SK-N-SH (cell line): ENCODE data around the gene CNTNAP5. TPM values are rescaled to one million over a fixed set of nuclear protein-coding genes. Genes with fewer than 3 reads are reported as not detected.

Experiments
- CTCF ChIA-PET: fragments of 300-600, 350-600 bp; formaldehyde crosslinking; extraction: SDS; loops from one replicate; lab custom pipeline; 2021; lab: Yijun Ruan, JAX
- POLR2A ChIA-PET: fragments of 350-600 bp; sonication (Branson Sonifier 250); formaldehyde crosslinking; extraction: SDS; loops from one replicate; lab custom pipeline; 2020; ENCODE audit warnings: antibody characterized with exemption, inconsistent platforms; lab: Yijun Ruan, JAX
- DNase-seq: peaks from one replicate; pipeline ENCODE4 v3.0.0; 2012
- H2AFZ ChIP-seq: fragments of 200-600 bp; sonication (generic); 2 replicates; pipeline ENCODE4 v1.8.1; 2016; ENCODE audit warnings: antibody characterized with exemption, mild to moderate bottlenecking, low read depth
- H3F3A ChIP-seq: fragments of 200-600 bp; sonication (generic); replicated peaks from 2 replicates; pipeline ENCODE3; 2016; ENCODE audit warnings: antibody characterized with exemption, mild to moderate bottlenecking; ENCODE audit not compliant: insufficient read depth
- H3K27ac ChIP-seq, 2 experiments: fragments of 200-500 bp in 1 of 2; fragments of 200-600 bp in 1 of 2; sonication (Bioruptor generic) in 1 of 2; sonication (generic), shearing (Covaris generic) in 1 of 2; 2 replicates each; pipeline versions ENCODE4 v1.5.1 to v1.6.1; 2014 to 2016; ENCODE audit warnings: low read depth in 2 of 2, inconsistent platforms in 1 of 2, low read length in 1 of 2, mild to moderate bottlenecking in 1 of 2, mixed read lengths in 1 of 2
- H3K27me3 ChIP-seq: fragments of 200-600 bp; sonication (generic), shearing (Covaris generic); 2 replicates; pipeline ENCODE4 v1.6.1; 2016; ENCODE audit warnings: mixed run types; ENCODE audit not compliant: insufficient read depth
- H3K36me3 ChIP-seq, 2 experiments: fragments of 200-500 bp in 1 of 2; fragments of 200-600 bp in 1 of 2; sonication (Bioruptor generic) in 1 of 2; sonication (generic) in 1 of 2; replicated peaks in 1 of 2; 2 replicates each; pipeline versions ENCODE3 to v1.5.1; 2014 to 2016; ENCODE audit warnings: low read length in 1 of 2, mild to moderate bottlenecking in 1 of 2; ENCODE audit not compliant: insufficient read depth in 2 of 2, control insufficient read depth in 1 of 2
- H3K4me1 ChIP-seq, 2 experiments: fragments of 200-500 bp in 1 of 2; fragments of 200-600 bp in 1 of 2; sonication (Bioruptor generic) in 1 of 2; sonication (generic), shearing (Covaris generic) in 1 of 2; 2 replicates each; pipeline versions ENCODE4 v1.5.1 to v1.6.1; 2014 to 2016; ENCODE audit warnings: low read depth in 1 of 2, low read length in 1 of 2, mixed run types in 1 of 2; ENCODE audit not compliant: insufficient read depth in 2 of 2, control insufficient read depth in 1 of 2
- H3K4me2 ChIP-seq: fragments of 200-600 bp; sonication (generic), shearing (Covaris generic); 2 replicates; pipeline ENCODE4 v1.6.1; 2017; ENCODE audit warnings: mixed run types
- H3K4me3 ChIP-seq, 2 experiments: fragments of 200-500 bp in 1 of 2; fragments of 200-600 bp in 1 of 2; sonication (Bioruptor generic) in 1 of 2; sonication (generic), shearing (Covaris generic) in 1 of 2; 2 replicates each; pipeline versions ENCODE4 v1.5.1 to v1.8.1; 2014 to 2016; ENCODE audit warnings: low read depth in 2 of 2, inconsistent platforms in 1 of 2, low read length in 1 of 2, mild to moderate bottlenecking in 1 of 2, mixed read lengths in 1 of 2, moderate library complexity in 1 of 2
- H3K79me2 ChIP-seq: fragments of 200-600 bp; sonication (generic); 2 replicates; pipeline ENCODE4 v1.8.1; 2017; ENCODE audit warnings: mild to moderate bottlenecking; ENCODE audit not compliant: insufficient read depth
- H3K9ac ChIP-seq: fragments of 200-600 bp; sonication (generic); 2 replicates; pipeline ENCODE4 v1.6.1; 2017; ENCODE audit warnings: mixed run types
- H3K9me2 ChIP-seq: fragments of 200-600 bp; sonication (generic); 2 replicates; pipeline ENCODE4 v1.6.1; 2017; ENCODE audit warnings: mixed run types
- H3K9me3 ChIP-seq: fragments of 200-600 bp; sonication (generic); 2 replicates; pipeline ENCODE4 v1.6.1; 2017; ENCODE audit warnings: mixed run types, mild to moderate bottlenecking, moderate library complexity
- H4K20me1 ChIP-seq: fragments of 200-600 bp; sonication (generic); 2 replicates; pipeline ENCODE4 v1.6.1; 2017; ENCODE audit warnings: mild to moderate bottlenecking, mixed run types; ENCODE audit not compliant: insufficient read depth
- EP300 ChIP-seq, 2 experiments: IDR thresholded peaks; 2 replicates each; pipeline versions ENCODE4 v1.4.0 to v1.6.1; 2012; ENCODE audit warnings: borderline replicate concordance in 1 of 2, low read depth in 1 of 2, low read length in 1 of 2
- GABPA ChIP-seq: IDR thresholded peaks from 2 replicates; pipeline ENCODE4 v1.4.0; 2012; ENCODE audit warnings: low read depth, mild to moderate bottlenecking
- GATA2 ChIP-seq: sonication (generic); formaldehyde crosslinking; IDR thresholded peaks from 2 replicates; pipeline ENCODE4 v1.5.0; 2020; ENCODE audit warnings: mild to moderate bottlenecking, missing genetic modification reagents
- JUND ChIP-seq: IDR thresholded peaks from 2 replicates; pipeline ENCODE4 v1.4.0; 2012
- MAX ChIP-seq: IDR thresholded peaks from 2 replicates; pipeline ENCODE4 v1.4.0; 2012; ENCODE audit warnings: low read depth
- MEF2A ChIP-seq: IDR thresholded peaks from 2 replicates; pipeline ENCODE4 v1.4.0; 2012; ENCODE audit warnings: low read depth, borderline replicate concordance
- MXI1 ChIP-seq: IDR thresholded peaks from 2 replicates; pipeline ENCODE4 v1.6.1; 2012; ENCODE audit warnings: mild to moderate bottlenecking, low read depth, low read length, improper control_type of control experiment
- NFIC ChIP-seq: IDR thresholded peaks from 2 replicates; pipeline ENCODE4 v1.4.0; 2012; ENCODE audit warnings: borderline replicate concordance
- NRF1 ChIP-seq: IDR thresholded peaks from 2 replicates; pipeline ENCODE4 v1.6.1; 2012; ENCODE audit warnings: low read depth, mild to moderate bottlenecking, low read length
- RAD21 ChIP-seq: IDR thresholded peaks from 2 replicates; pipeline ENCODE4 v1.6.1; 2012; ENCODE audit warnings: mild to moderate bottlenecking, low read length
- SIN3A ChIP-seq: IDR thresholded peaks from 2 replicates; pipeline ENCODE4 v1.6.1; 2012; ENCODE audit warnings: low read depth, mild to moderate bottlenecking, low read length, moderate library complexity, borderline replicate concordance
- TEAD4 ChIP-seq: IDR thresholded peaks from 2 replicates; pipeline ENCODE4 v1.4.0; 2012; ENCODE audit warnings: mild to moderate bottlenecking, borderline replicate concordance; ENCODE audit not compliant: insufficient read depth
- WGBS: methylation state at CpG from one replicate; pipeline ENCODE4 v1.1.6; 2017; ENCODE audit warnings: low lambda C conversion rate; 5-methylcytosine and 5-hydroxymethylcytosine counted together
- polyA plus RNA-seq, 3 experiments: library from polyadenylated mRNA; depleted of rRNA; stranded (reverse); fragments of >200 nt; gene quantifications; 2 replicates each; pipeline ENCODE4 v1.2.3, GENCODE V29; 2012
- TF ChIP-seq, protein P1 (sequence below): IDR thresholded peaks from 2 replicates; pipeline ENCODE4 v1.6.1; 2012; ENCODE audit warnings: mild to moderate bottlenecking, low read depth, low read length, moderate library complexity

Gene CNTNAP5
- polyA plus RNA-seq, 1 of the 3 experiments (the other 2 are of a cell fraction) = 0.08 TPM

GRCh38 chr2:124756048-124756447 lies 731.0 kb downstream of the CNTNAP5 start (continued):
- TF ChIP-seq, protein P1, sequence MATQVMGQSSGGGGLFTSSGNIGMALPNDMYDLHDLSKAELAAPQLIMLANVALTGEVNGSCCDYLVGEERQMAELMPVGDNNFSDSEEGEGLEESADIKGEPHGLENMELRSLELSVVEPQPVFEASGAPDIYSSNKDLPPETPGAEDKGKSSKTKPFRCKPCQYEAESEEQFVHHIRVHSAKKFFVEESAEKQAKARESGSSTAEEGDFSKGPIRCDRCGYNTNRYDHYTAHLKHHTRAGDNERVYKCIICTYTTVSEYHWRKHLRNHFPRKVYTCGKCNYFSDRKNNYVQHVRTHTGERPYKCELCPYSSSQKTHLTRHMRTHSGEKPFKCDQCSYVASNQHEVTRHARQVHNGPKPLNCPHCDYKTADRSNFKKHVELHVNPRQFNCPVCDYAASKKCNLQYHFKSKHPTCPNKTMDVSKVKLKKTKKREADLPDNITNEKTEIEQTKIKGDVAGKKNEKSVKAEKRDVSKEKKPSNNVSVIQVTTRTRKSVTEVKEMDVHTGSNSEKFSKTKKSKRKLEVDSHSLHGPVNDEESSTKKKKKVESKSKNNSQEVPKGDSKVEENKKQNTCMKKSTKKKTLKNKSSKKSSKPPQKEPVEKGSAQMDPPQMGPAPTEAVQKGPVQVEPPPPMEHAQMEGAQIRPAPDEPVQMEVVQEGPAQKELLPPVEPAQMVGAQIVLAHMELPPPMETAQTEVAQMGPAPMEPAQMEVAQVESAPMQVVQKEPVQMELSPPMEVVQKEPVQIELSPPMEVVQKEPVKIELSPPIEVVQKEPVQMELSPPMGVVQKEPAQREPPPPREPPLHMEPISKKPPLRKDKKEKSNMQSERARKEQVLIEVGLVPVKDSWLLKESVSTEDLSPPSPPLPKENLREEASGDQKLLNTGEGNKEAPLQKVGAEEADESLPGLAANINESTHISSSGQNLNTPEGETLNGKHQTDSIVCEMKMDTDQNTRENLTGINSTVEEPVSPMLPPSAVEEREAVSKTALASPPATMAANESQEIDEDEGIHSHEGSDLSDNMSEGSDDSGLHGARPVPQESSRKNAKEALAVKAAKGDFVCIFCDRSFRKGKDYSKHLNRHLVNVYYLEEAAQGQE = no peak
- TF ChIP-seq NRF1 (no peak), SIN3A (no peak), MAX (no peak), TEAD4 (no peak), RAD21 (no peak)
- TF ChIP-seq, all 33 proteins: peak for 0

- no peaks in the 10 kb centered on the region for H3K9me2 ChIP-seq
- ChIA-PET CTCF (no interaction called here), POLR2A (no interaction called here)
- H3K4me3 ChIP-seq = no peak overlapping the region
- no peaks in the 10 kb centered on the region for H3K4me1 ChIP-seq
- H3K27ac ChIP-seq = no peak overlapping the region
- no peaks in the 10 kb centered on the region for H3F3A ChIP-seq
- no peaks in the 10 kb centered on the region for H4K20me1 ChIP-seq
- H3K27me3 ChIP-seq = no peaks in the 10 kb centered on the region
- no peaks in the 10 kb centered on the region for H3K79me2 ChIP-seq
- H3K9me3 ChIP-seq = no peaks in the 10 kb centered on the region
- WGBS = 4% methylated on average over 1 of the region's 1 CpG
- H3K36me3 ChIP-seq = no peaks in the 10 kb centered on the region
- no peak for DNase-seq
- no peak overlapping the region for H3K9ac ChIP-seq
- H2AFZ ChIP-seq = no peak overlapping the region
- TF ChIP-seq MEF2A (no peak), RAD21 (no peak), JUND (no peak), GABPA (no peak), EP300 (IDR thresholded peaks at IDR 0.05; ENCODE audit: borderline replicate concordance in 1 of 2, low read depth in 1 of 2, low read length in 1 of 2) (peak in 1 of 2 experiments; percentile 38; a peak in 1 of 4 replicates), GATA2 (CRISPR knock-in tag) (peak; percentile 52), NFIC (no peak), MXI1 (no peak)
- TF ChIP-seq, protein P1 = no peak
- TF ChIP-seq, all 33 proteins: peak for 2
- no peak overlapping the region for H3K4me2 ChIP-seq
These were observed 737.3 kb downstream of the CNTNAP5 start for GRCh38 chr2:124762388-124762787.
